GM15510 (cell line): Measurements from ENCODE around the gene SLC2A13.

Experiments
- POLR2A ChIP-seq: IDR thresholded peaks from 3 replicates; pipeline ENCODE4 v1.6.1; 2011; ENCODE audit warnings: borderline replicate concordance; ENCODE audit not compliant: insufficient read length; ENCODE audit errors: extremely low read depth

SLC2A13 gene

DNA sequence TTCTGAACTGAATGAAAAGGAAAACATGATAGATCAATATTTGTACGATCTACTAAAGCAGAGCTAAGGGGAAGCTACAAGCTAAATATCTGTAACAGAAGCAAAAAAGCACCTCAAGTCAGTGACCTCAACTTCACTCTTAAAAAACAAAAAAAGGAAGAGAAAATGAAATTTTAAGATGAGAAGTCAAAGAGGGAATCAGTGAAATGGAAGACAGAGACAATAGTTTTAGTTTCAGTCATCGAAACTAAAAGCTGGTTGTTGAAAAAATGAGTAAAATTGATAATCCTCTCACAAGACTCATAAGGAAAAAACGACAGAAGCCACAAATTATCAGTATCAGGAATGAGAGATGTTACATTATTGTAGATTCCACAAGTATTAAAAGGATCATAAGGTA is 11.9 kb upstream of the SLC2A13 start:
- no peak for TF ChIP-seq POLR2A

GRCh38 chr12:40110586-40110985 is 4.7 kb upstream of the SLC2A13 start:
- no peak for TF ChIP-seq POLR2A

- no peak for TF ChIP-seq POLR2A
Measured at GRCh38 chr12:40107803-40108620, 2.1 kb upstream of the SLC2A13 start.

DNA sequence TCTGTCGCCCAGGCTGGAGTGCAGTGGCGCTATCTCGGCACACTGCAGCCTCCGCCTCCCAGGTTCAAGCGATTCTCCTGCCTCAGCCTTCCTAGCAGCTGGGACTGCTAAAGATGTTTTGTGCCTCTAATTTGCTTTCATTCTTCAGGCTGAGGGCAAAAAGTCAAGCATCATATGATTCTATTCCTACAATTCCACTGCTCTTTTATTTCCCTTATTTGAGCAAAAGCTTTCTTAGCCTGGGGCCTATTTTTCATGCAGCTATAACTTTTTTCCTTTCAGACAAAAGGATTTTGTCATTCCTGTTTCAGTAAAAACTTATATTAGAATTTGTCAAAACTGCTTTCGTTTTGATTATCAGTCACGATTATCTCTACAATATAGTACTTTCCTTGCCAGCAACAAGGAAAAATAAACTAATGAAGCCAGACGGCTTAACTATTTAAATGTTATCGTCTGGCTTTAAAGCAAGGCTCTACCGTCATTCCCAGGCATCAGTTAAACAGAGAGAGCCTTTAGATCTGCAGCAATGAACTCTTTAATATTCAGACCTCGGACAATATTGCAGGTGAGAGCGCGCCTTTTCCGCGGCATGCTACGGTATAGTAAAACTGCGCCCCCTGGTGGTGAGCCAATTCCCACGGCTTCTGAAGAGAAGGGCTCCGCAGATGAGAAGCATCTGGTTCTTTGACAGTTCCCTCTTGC is 1.4 kb upstream of the SLC2A13 start:
- TF ChIP-seq POLR2A, result no peak

- no peak for TF ChIP-seq POLR2A
Measured at GRCh38 chr12:40106655-40107054, 774 bp upstream of the SLC2A13 start.

DNA sequence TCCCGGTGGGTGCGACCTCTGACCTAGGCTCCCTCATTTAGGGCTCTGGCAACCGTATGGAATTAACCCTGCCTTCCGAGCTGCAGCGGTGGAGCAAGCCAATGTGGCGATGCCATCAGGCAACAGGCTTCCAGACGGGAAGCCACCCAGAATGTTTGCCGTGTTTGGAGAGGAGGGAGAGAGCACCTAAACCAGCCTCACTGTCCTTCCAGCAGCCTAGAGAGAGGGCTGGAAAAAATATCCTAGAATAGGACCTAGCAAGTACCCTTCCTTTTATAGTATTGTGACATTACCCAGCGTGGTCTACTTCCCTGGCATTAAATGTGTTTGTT is 287 bp upstream of the SLC2A13 start:
- TF ChIP-seq POLR2A, result no peak

- TF ChIP-seq POLR2A, result no peak
Measured at GRCh38 chr12:40105265-40105514, 691 bp downstream of the SLC2A13 start.

DNA sequence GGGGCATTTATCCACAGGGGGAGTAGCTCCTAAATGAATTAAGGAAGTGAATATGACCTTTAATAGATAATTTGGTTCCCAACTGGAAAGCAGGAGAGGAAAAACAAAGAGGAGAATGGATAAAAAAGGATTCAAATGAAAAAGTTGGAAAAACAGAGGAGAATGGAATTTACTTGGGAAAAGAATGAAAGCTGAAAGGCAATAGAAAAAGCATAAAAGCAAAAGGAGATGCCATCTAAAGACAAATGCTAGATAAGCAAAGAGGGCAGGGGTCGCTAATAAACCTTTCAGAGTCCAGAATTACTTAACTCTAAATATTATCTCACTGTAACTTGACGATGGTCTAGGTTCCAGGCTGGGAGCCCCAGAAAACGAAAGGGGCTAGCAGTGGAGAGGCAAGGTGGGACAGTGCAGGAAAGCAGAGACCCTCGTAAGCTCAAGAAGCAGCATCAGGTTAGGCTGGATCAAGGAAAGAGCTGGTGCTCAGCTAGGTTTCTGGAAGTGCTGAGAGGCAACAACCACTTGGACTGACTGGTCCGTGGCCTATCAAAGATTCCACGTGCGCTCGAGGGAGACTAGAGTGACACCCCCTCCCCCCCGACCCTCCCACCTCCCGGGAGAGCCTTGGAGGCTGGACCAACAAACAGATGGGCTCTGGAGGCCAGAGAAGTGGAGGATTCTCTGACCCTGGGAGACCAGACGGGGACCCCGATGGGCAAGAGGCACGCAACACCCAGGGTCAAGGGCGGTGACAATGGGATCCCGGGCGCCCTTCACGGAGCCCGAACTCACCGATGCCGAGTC is 1.2 kb downstream of the SLC2A13 start:
- no peak for TF ChIP-seq POLR2A

DNA sequence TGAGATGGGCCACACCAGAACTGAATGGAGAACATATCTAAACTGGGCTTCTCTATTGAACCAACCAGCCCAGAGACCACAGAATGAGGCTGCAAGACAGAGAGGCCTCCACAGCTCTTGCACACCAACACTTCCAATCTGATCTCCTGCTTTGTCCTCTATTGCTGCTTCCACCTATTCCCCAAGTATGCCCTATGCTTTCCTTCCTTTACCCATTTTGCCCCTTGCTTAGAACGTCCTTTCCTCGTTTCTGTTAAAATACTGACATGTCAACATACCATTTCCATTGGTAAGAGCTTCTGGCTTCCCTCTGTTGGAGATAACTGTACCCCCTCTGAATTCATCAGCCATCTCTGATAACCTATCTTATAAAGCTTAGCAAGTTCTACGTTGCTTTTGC is 2.8 kb downstream of the SLC2A13 start:
- TF ChIP-seq POLR2A, result no peak

DNA sequence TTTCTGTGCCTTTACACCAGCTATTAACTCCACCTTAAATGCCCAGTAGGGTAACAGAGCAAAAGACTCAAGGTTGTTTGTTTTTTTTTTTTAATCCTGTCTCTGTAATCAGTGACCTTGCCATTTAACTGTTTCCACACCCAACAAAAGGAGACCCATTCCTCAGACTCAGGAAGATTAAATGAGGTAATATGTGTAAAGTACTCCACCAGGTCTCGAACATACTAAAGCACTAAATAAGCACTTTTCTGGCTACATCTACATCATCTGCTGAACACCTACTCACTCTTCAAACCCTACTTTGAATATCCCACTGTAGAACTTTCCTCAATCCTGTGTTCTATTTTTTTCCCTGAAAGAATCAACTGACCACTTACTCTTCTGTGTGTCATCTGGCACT is 4.1 kb downstream of the SLC2A13 start:
- no peak for TF ChIP-seq POLR2A

DNA sequence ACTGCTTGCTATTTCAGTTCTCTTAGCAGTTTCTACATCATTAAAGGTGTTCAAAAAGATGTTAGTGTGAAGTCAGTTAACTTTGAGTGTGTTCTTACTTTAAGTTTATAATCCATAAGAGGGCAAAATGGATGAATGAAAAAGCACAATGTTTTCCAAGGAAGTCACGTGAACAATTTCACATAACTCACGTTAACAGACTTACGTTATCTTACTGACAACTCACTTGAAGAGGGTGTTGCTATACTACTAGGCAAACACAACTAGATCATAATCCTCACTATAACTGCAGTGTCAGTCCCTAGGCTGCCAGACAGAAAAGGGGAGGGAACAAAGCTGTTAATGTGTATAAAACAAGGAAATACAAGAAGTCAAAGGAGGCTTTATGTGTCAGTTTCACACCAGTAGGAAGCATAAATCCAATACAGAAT is 6.4 kb downstream of the SLC2A13 start:
- TF ChIP-seq POLR2A, result no peak

DNA sequence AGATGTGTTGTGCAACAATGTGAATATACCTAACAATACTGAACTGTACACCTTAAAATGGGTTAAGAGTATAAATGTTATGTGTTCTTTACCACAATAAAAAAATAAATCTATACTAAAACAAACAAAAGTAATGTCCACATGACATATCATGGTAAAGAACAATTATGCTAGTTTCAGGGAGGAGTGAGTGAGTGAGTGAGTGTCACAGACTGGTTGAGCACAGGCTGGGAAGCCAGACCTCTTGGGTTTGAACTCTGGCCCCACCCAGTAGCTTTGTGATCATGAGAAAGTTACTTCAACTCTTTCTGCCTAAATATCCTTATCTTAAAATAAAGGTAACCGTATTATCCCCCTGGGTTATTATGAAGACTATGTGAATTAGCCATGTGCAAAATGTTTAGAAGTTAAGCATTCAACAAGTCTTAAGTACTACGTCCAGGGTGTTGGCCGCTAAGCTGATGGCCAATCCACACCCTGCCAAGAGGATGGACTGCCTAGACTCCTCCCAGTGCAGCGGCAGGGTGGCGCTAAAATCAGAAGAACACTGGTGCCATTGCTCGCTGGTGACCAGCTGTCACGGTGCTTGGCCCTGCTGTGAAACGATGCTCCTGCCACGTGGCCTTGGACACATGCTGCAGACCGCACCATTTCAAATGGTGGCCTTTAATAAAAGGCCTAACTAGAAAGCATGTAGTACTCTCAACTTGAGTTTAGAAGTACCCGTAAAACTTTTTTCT is 7.3 kb downstream of the SLC2A13 start:
- no peak for TF ChIP-seq POLR2A

DNA sequence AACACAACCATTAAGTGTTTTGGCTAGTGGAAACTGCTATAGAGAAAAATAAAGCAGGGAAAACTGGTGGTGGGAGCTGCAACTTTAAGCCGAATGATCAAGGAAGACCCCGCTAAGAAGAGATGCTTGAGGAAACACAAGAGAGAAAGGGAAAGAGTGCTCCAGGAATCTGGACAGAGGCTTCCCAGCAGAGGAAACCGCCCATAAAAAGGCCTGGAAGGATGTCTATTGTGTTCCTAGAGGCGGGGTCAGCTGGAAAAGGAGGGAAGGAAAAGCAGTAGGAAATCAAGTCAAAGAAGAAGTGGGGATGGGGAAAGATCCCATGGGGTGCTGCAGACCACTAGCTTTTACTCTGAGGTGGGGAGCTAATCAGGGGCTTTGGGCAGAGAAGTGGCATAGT is 12.4 kb downstream of the SLC2A13 start:
- TF ChIP-seq POLR2A, result no peak

DNA sequence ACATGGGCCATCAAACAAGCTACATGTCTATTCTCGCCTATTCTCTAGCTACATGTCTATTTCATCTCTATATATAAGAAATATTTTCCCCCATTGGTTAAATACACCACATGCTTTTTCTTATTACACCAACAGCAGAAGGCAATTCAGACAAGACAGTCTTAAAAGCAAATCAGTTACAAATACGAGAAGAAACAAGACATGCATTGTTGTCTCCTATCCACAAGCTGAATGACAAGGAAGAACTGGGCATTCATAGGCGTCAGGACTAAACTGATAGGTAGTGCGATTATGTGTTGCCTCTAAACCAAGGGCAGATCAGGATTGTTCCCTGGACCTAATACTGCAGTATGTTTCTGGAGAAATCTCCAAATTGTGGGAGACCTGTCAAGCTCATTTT is 19.4 kb downstream of the SLC2A13 start:
- no peak for TF ChIP-seq POLR2A

GRCh38 chr12:40078266-40078665 is 27.6 kb downstream of the SLC2A13 start:
- TF ChIP-seq POLR2A, result no peak
